Left lung (tissue), 10 donors: ENCODE measurements around the gene RETNLB. TPM values are rescaled to one million over a fixed set of nuclear protein-coding genes. Genes with fewer than 3 reads are reported as not detected.

Experiments
- ATAC-seq: fragments of 200-7000 bp; cut with Tn5 transposase; one replicate; pipeline ENCODE4 v1.9.1; 2020; ENCODE audit warnings: moderate library complexity
- DNase-seq, 4 donors: peaks; one replicate each; pipeline ENCODE4 v3.0.0-alpha.2; 2013 to 2020
- H3K27ac ChIP-seq, 2 donors: fragments of 200-600 bp; sonication (generic) in 1 of 2; one replicate each; pipeline versions ENCODE4 v1.5.0 to v1.8.0; 2020 to 2021
- H3K27me3 ChIP-seq, 2 donors: fragments of 200-600 bp; sonication (generic) in 1 of 2; one replicate each; pipeline versions ENCODE4 v1.5.0 to v1.8.0; 2020 to 2021
- H3K36me3 ChIP-seq, 2 donors: fragments of 200-600 bp; sonication (generic) in 1 of 2; one replicate each; pipeline versions ENCODE4 v1.5.0 to v1.8.0; 2020 to 2021
- H3K4me1 ChIP-seq, 2 donors: fragments of 200-600 bp; one replicate each; pipeline ENCODE4 v1.8.0; 2021
- H3K4me3 ChIP-seq, 2 donors: fragments of 200-600 bp; sonication (generic) in 1 of 2; one replicate each; pipeline versions ENCODE4 v1.5.0 to v1.8.0; 2020 to 2021; ENCODE audit warnings: mild to moderate bottlenecking in 1 of 2
- H3K9me3 ChIP-seq, 2 donors: fragments of 200-600 bp; sonication (generic) in 1 of 2; one replicate each; pipeline versions ENCODE4 v1.5.0 to v1.8.0; 2020 to 2021
- CTCF ChIP-seq, 2 donors: fragments of 200-600 bp; sonication (generic) in 1 of 2; IDR thresholded peaks; one replicate each; pipeline versions ENCODE4 v1.5.0 to v1.8.0; 2021; ENCODE audit warnings: antibody characterized with exemption in 2 of 2
- intact Hi-C, 2 donors: fragments of 100-400 bp; cut with DNase I; formaldehyde crosslinking; loops; one replicate each; pipeline versions ENCODE4 v1.11.2 to v1.14.2; 2022
- polyA plus RNA-seq, 6 donors: library from polyadenylated mRNA; unstranded; fragments of 120-200 nt; gene quantifications; one replicate each; pipeline ENCODE4 v1.2.1, GENCODE V29; 2013; ENCODE audit not compliant: insufficient read length in 6 of 6
- total RNA-seq, 2 donors: library from RNA; stranded (reverse); fragmentation: NEBNext Ultra II Directional; extraction: Animal tissue kit (Norgen Biotek cat#: 25700); gene quantifications; one replicate each; pipeline ENCODE4 v1.2.1, GENCODE V29; 2021
- donor health status: DM: no; HTN: yes; CAD: no.
- donor health status: DM: no; HTN: no; CAD: no.

RETNLB gene
- total and polyA plus RNA-seq, 8 donors, result not detected

GRCh38 chr3:108744762-108745161 lies 12.4 kb downstream of the RETNLB start:
- Histone ChIP-seq H3K36me3 (no peaks in the 10 kb centered on the region), H3K4me1 (no peaks in the 10 kb centered on the region), H3K4me3 (no peak overlapping the region), H3K27ac (no peak overlapping the region), H3K27me3 (no peaks in the 10 kb centered on the region), H3K9me3 (peaks cover 0 to 6% of the 10 kb centered on the region in 2 donors)
- ATAC-seq, result no peak
- intact Hi-C loops, result no loop called here
- peak in 1 of 4 donors; percentile 55 for DNase-seq
- TF ChIP-seq CTCF (IDR thresholded peaks at IDR 0.05), result no peak

- ATAC-seq, result no peak
- intact Hi-C loops, result no loop called here
- TF ChIP-seq CTCF (IDR thresholded peaks at IDR 0.05), result no peak
These were observed 14.3 kb downstream of the RETNLB start for GRCh38 chr3:108742929-108743328.

GRCh38 chr3:108736821-108737220 lies 20.4 kb downstream of the RETNLB start:
- TF ChIP-seq CTCF (IDR thresholded peaks at IDR 0.05), result no peak
- H3K27ac ChIP-seq, result no peak overlapping the region
- intact Hi-C loops, result no loop called here
- H3K4me1 ChIP-seq, result no peaks in the 10 kb centered on the region
- no peak for ATAC-seq
- no peaks in the 10 kb centered on the region for H3K36me3 ChIP-seq
- no peaks in the 10 kb centered on the region for H3K9me3 ChIP-seq
- no peak overlapping the region for H3K4me3 ChIP-seq
- no peak for DNase-seq
- no peaks in the 10 kb centered on the region for H3K27me3 ChIP-seq

More at GRCh38 chr3:108742929-108743328, 14.3 kb downstream of the RETNLB start:
- Histone ChIP-seq H3K9me3 (peaks cover 0 to 6% of the 10 kb centered on the region in 2 donors), H3K27me3 (no peaks in the 10 kb centered on the region), H3K4me3 (no peak overlapping the region), H3K36me3 (no peaks in the 10 kb centered on the region), H3K4me1 (no peaks in the 10 kb centered on the region), H3K27ac (no peak overlapping the region)
- no peak for DNase-seq

- Histone ChIP-seq H3K4me3 (no peak overlapping the region), H3K9me3 (no peaks in the 10 kb centered on the region), H3K27ac (no peak overlapping the region), H3K27me3 (no peaks in the 10 kb centered on the region), H3K36me3 (no peaks in the 10 kb centered on the region), H3K4me1 (no peaks in the 10 kb centered on the region)
- no peak for ATAC-seq
- TF ChIP-seq CTCF (IDR thresholded peaks at IDR 0.05), result no peak
- intact Hi-C loops, result no loop called here
- no peak for DNase-seq
These were observed 28.3 kb downstream of the RETNLB start for GRCh38 chr3:108728934-108729333.

- no peaks in the 10 kb centered on the region for H3K27me3 ChIP-seq
- H3K27ac ChIP-seq, result no peak overlapping the region
- H3K4me1 ChIP-seq, result no peaks in the 10 kb centered on the region
- no peak for DNase-seq
- no peak overlapping the region for H3K4me3 ChIP-seq
- ATAC-seq, result no peak
- H3K9me3 ChIP-seq, result no peaks in the 10 kb centered on the region
- intact Hi-C loops, result no loop called here
- H3K36me3 ChIP-seq, result no peaks in the 10 kb centered on the region
- TF ChIP-seq CTCF (IDR thresholded peaks at IDR 0.05), result no peak
These were observed 29.1 kb downstream of the RETNLB start for GRCh38 chr3:108728105-108728504.
